Kidney (tissue), 14 donors: ENCODE results near the gene HOXC9. TPM values are rescaled to one million over a fixed set of nuclear protein-coding genes. Genes with fewer than 3 reads are reported as not detected.
A peak's percentile ranks its signal among the peaks of the same experiment; 100 is the strongest.

Experiments used
- DNase-seq, 5 donors: peaks; one replicate each; pipeline ENCODE4 v3.0.0-alpha.2; 2013 to 2020
- FAIRE-seq: peaks from 2 replicates; lab custom pipeline; 2012; peaks lifted over from hg19 to GRCh38; lab: Jason Lieb, UNC
- H3K27ac ChIP-seq, 2 donors: one replicate each; pipeline ENCODE4 v1.7.0; 2013; ENCODE audit warnings: low read depth in 2 of 2, low read length in 2 of 2, inconsistent platforms in 1 of 2
- H3K27me3 ChIP-seq: one replicate; pipeline ENCODE4 v1.7.1; 2013; ENCODE audit warnings: low read length, inconsistent platforms; ENCODE audit not compliant: control insufficient read depth, insufficient read depth
- H3K36me3 ChIP-seq, 3 donors: one replicate each; pipeline versions ENCODE4 v1.7.0 to v1.7.1; 2013; ENCODE audit warnings: low read length in 3 of 3, control low read depth in 1 of 3, inconsistent platforms in 1 of 3; ENCODE audit not compliant: insufficient read depth in 3 of 3, control insufficient read depth in 2 of 3
- H3K4me1 ChIP-seq, 3 donors: one replicate each; pipeline versions ENCODE4 v1.7.0 to v1.7.1; 2013; ENCODE audit warnings: low read length in 3 of 3, inconsistent platforms in 1 of 3, low read depth in 1 of 3; ENCODE audit not compliant: control insufficient read depth in 2 of 3, insufficient read depth in 2 of 3
- H3K4me3 ChIP-seq, 3 donors: one replicate each; pipeline versions ENCODE4 v1.7.0 to v1.8.1; 2013; ENCODE audit warnings: low read length in 3 of 3, control low read depth in 1 of 3, inconsistent platforms in 1 of 3
- H3K9ac ChIP-seq, 3 donors: one replicate each; pipeline versions ENCODE4 v1.7.0 to v1.7.1; 2013; ENCODE audit warnings: low read length in 3 of 3, control low read depth in 1 of 3, inconsistent platforms in 1 of 3
- H3K9me3 ChIP-seq, 3 donors: one replicate each; pipeline versions ENCODE4 v1.7.0 to v1.7.1; 2013; ENCODE audit warnings: low read length in 3 of 3, control low read depth in 1 of 3, inconsistent platforms in 1 of 3; ENCODE audit not compliant: control insufficient read depth in 2 of 3, insufficient read depth in 1 of 3
- CTCF ChIP-seq: IDR thresholded peaks from 3 replicates; pipeline ENCODE4 v1.5.1; 2012; ENCODE audit warnings: mild to moderate bottlenecking, moderate library complexity, borderline replicate concordance; ENCODE audit not compliant: insufficient read depth; ENCODE audit errors: extremely low read depth
- intact Hi-C: fragments of 100-400 bp; cut with DNase I; formaldehyde crosslinking; loops from one replicate; pipeline ENCODE4 v1.11.1; 2022
- polyA plus RNA-seq: library from polyadenylated mRNA; stranded (reverse); fragments of 350-450 nt; fragmentation: Illumina TruSeq; extraction: RNeasy Lipid Tissue Mini Kit (QIAGEN cat#74804); gene quantifications from one replicate; pipeline ENCODE4 v1.2.3, GENCODE V29; 2014; ENCODE audit warnings: low read depth, low replicate concordance; ENCODE audit not compliant: insufficient read depth
- total RNA-seq: library from RNA; stranded (reverse); fragmentation: NEBNext Ultra II Directional; extraction: Animal tissue kit (Norgen Biotek cat#: 25700); gene quantifications from one replicate; pipeline ENCODE4 v1.2.1, GENCODE V29; 2021
- donor health status: control.
- donor health status: control.
- donor health status: control.
- donor health status: control.
- donor health status: control.
- donor health status: DM: yes; HTN: yes; CAD: no.
- donor health status: Normal renal cell carcinoma (clear cell type).

Gene HOXC9
- total and polyA plus RNA-seq, 2 donors from 2014 or later: 11.7 to 16.5 TPM

GRCh38 chr12:54028314-54029201, 28.6 kb downstream of the HOXC9 start, which contains the start of gene HOXC6:
Gene HOXC6 (plus strand): TSS chr12:54028440. CDS start chr12:54028522, 82 bp downstream.
- no peak for FAIRE-seq
- H3K27ac ChIP-seq: peak within 1 kb of the TSS; percentile 34 to 45
- intact Hi-C loops: loop anchor here (5.0 kb wide), 1 partner anchor 164 kb away; no protein-coding TSS in a partner anchor
- peak in 3 of 5 donors; percentile 74 to 93 (median 91) for DNase-seq
- H3K9ac ChIP-seq: peak within 1 kb of the TSS in 2 of 3 donors; percentile 41 to 67
- peaks cover 0 to 4% (median 0%) of the 10 kb centered on the region in 3 donors for H3K36me3 ChIP-seq
- peak within 1 kb of the TSS in 2 of 3 donors; percentile 28 to 29 for H3K4me3 ChIP-seq
- peaks cover 4 to 14% (median 9%) of the 10 kb centered on the region in 3 donors for H3K4me1 ChIP-seq
- no peaks in the 10 kb centered on the region for H3K9me3 ChIP-seq
- no peak for TF ChIP-seq CTCF
- H3K27me3 ChIP-seq: peaks cover 3% of the 10 kb centered on the region

- intact Hi-C loops: loop anchor here (5.0 to 10.0 kb wide), 2 partner anchors 105 to 163 kb away; no protein-coding TSS in a partner anchor
- Histone ChIP-seq H3K27ac (no peak overlapping the region), H3K4me3 (peak overlapping the region in 1 of 3 donors; percentile 6), H3K9ac (no peak overlapping the region), H3K4me1 (peaks cover 4 to 13% (median 9%) of the 10 kb centered on the region in 3 donors), H3K27me3 (peaks cover 3% of the 10 kb centered on the region), H3K36me3 (peaks cover 0 to 4% (median 0%) of the 10 kb centered on the region in 3 donors), H3K9me3 (no peaks in the 10 kb centered on the region)
- TF ChIP-seq CTCF: no peak
- FAIRE-seq (no peak), DNase-seq (peak in 2 of 5 donors; percentile 56 to 65)
These were observed 29.8 kb downstream of the HOXC9 start for GRCh38 chr12:54029529-54030441.

- TF ChIP-seq CTCF: no peak
- Histone ChIP-seq H3K9me3 (no peaks in the 10 kb centered on the region), H3K27ac (no peak overlapping the region), H3K27me3 (peaks cover 3% of the 10 kb centered on the region), H3K4me1 (peaks cover 7 to 14% (median 9%) of the 10 kb centered on the region in 3 donors), H3K36me3 (peaks cover 0 to 4% (median 0%) of the 10 kb centered on the region in 3 donors), H3K9ac (no peak overlapping the region), H3K4me3 (no peak overlapping the region)
- FAIRE-seq (no peak), DNase-seq (no peak)
- intact Hi-C loops: loop anchor here (10.0 kb wide), 1 partner anchor 104 kb away; no protein-coding TSS in a partner anchor
These were observed 30.5 kb downstream of the HOXC9 start for GRCh38 chr12:54030442-54030801.
